HS-27A (cell line): Measurements from ENCODE around the gene TRIM65.

Source experiments
- DNase-seq: peaks from one replicate; pipeline ENCODE4 v3.0.0-alpha.2; 2012; ENCODE audit warnings: low read depth, missing footprints

The TRIM65 gene

GRCh38 chr17:75917141-75917916, 20.6 kb upstream of the TRIM65 start:
- DNase-seq: no peak

DNA sequence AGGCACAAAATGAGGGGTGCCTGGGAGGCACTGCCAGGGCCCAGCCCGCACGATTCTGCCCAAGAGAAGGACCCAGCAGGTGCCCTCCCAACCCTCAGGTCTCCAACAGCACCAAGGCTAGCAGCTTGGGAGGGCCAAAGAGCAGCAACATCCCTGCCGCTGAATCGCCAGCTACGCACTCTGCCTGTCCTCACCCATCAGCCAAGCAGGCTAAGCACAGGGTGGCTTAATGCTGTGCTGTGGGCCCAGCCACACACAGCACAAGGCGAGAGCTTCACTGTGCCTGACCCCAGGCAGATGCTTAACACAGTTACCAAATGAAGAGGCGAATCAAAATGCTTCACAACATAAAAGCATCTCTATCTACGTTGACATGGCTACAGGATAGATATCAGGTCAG, 18.5 kb upstream of the TRIM65 start:
- no peak for DNase-seq

GRCh38 chr17:75914643-75915267, 18.0 kb upstream of the TRIM65 start:
- DNase-seq: no peak

DNA sequence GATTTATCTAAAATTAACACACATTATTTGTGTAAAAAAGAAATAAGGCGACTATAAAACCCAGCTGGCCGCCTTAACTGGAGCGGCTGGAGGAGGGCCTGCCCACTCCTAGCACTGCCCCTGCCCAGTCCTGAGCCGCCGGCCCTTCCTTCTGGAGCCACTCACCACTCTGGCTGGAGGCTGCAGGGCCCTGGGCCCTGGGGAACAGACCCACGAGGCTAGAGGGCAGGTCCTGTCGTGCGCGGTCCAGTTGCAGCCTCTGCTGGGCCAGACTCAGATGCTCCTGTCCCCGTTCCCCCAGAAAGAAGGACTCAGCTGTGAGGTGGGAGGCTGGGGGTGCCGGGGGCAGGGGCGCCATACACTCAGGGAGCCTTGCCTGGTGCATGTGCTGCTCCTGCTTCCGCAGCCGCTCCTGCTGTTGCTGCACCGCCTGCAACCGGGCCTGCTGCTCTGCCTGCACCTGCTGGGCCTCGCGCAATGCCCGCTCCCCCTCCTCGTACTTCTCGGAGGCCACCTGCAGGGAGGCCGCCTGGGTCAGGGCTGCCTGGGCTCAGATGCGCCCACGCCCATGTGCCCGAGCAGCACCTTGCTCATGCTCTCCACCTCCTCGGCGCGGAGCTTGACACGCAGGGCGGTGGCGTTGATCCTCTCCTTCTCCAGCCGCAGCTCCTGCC, 16.9 kb upstream of the TRIM65 start:
- no peak for DNase-seq

- DNase-seq: no peak
These were observed 13.9 kb upstream of the TRIM65 start for GRCh38 chr17:75910699-75911098.

DNA sequence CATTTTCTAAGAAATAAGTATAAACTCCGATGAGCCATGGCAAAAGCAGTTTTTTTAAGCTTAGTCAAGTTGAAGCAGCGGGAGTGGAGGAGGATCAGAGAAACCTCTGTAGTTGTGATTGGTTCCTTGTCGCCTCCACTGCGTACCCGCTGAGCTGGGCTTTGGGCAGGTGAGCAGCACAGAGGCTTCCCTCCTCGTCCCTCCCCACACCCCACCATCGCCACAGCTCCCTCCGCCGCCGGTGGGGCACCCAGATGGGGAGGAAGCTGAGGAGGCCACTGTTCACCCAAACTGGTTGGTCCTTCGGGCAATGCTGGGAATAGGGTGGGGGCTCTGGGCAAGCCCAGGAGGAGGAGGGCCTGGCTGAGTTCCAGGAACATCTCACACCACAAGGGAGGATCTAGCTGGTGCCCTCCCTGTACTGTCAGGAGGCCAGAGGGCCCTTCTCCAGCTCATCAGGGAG, 13.1 kb upstream of the TRIM65 start:
- DNase-seq: no peak

GRCh38 chr17:75909051-75909811, 12.5 kb upstream of the TRIM65 start:
- no peak for DNase-seq

DNA sequence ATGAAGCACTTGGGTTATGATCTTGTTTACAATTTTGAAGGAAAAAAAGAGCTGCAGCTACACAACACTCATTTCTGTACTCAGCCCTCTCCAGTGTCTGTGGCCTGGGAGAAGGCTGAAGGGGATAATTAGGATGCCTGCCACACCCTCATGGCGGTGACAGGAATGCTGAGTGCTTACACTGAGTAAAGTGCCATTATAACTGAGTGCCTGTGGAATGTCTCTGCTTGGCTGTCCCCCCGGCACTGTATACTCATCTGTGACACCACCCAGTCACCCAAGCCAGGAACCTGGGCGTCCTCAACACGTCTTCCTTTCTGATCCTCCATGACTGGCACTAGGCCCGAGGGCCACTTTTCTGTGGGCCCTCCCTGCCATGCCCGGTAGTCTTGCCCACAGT, 11.4 kb upstream of the TRIM65 start:
- no peak for DNase-seq

DNA sequence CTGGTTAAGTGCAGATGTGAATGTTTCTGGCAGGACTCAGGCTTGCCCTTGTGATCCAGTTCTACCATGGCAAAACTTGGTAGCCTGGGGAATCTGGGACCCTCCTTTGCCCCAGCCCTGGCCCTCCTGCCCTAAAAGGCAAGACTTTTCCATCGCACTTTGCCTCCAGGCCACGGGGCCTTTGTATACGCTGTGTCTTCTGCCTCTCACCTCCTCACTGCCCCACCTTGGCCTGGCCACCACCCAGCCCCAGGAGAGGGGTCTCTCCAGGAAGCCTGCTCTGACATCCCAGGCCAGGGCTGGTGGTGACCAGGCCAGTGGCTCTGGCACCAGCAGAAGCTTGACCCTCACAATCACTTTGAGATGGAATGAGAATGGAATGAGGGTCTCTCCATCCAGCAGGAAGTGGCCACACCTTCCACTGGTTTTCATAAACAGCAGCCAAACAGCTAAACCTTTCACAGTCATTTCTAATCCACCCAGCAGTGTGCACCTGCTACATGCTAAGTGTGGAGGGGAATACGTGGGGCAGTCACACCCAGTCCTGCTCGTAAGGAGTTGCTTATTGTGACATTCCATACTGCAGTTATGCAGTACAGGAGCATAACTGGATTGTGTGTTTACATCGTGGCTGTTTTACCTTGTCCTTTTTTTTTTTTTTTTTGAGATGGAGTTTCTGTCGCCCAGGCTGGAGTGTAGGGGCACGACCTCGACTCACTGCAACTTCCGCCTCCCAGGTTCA, 9.6 kb upstream of the TRIM65 start:
- no peak for DNase-seq

DNA sequence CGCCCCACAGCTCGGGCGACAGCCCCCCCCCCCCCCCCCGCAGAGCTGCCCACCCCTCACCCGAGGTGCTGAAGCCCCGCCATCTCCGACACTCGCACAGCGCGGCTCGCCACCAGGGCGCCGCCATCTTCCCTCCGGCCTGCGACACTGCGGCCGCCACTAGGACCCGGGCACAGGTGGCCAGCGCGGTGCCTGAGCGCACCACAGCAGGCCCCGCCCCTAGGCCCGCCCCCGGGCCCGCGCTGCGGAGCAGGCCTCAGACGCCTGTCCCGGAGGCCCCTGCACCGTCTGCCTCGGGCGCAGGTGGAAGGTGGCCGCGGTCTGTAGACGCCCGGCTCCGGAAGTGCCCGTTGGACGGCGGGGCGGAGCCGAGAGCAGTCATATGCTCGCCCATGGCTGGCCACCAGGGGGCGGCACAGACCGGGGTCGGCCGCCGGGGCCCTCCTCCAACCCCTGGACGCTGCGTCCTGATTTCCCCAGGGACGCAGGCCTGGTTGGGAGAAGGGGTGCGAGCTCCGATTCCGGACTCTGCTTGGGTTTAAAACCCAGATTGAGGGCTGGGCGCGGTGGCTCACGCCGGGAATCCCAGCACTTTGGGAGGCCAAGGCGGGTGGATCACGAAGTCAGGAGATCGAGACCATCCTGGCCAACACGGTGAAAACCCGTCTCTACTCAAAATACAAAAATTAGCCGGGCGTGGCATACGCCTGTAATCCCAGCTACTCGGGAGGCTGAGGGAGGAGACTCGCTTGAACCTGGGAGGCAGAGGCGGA, 8.2 kb upstream of the TRIM65 start, which contains the start of gene MRPL38:
Gene MRPL38, minus strand, starts transcription at position 136 of the 773 bp plus-strand sequence. Its CDS starts 9 bp downstream, at position 127.
- DNase-seq: peak; percentile 64

- DNase-seq: no peak
These were observed 5.7 kb upstream of the TRIM65 start for GRCh38 chr17:75902406-75902805.

GRCh38 chr17:75901727-75902126, 5.0 kb upstream of the TRIM65 start:
- DNase-seq: no peak

- DNase-seq: no peak
These were observed 4.2 kb upstream of the TRIM65 start for GRCh38 chr17:75900691-75901533.

DNA sequence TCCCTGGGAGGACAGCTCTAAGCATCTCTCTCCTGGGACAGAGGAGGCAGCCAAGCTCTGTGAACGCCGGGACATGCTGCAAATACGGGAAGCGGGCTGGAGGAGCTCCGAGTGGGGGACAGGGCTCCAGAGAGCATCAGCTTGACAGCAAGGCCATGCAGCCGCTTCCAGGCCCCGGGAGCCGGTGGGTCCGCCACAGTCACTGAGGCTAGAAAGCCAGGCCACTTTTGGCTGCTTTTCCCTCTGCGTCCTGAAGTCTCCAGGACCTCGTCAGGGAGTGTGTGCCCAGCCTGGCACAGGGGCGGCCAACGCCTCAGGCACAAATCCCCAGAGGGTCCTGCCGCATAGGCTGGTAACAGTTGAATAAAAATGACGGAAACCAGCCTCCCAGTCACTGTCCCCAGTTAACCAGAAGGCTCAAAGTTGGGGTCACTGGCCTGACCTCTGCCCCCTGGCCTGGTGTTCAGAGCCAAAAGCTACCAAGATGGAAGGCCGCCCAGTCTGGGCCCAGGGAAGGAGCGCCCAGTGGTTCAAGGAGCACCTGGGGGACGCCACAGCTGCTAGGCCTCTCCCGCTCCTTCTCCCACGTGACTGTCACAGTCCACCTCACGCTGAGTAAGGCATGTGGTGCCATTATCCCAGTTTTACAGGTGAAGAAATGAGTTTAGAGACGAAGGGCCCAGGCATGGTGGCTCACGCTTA, 3.2 kb upstream of the TRIM65 start:
- DNase-seq: no peak

GRCh38 chr17:75899353-75899752, 2.6 kb upstream of the TRIM65 start:
- no peak for DNase-seq

GRCh38 chr17:75898791-75899190, 2.0 kb upstream of the TRIM65 start:
- DNase-seq: no peak

GRCh38 chr17:75898065-75898464, 1.3 kb upstream of the TRIM65 start:
- no peak for DNase-seq

DNA sequence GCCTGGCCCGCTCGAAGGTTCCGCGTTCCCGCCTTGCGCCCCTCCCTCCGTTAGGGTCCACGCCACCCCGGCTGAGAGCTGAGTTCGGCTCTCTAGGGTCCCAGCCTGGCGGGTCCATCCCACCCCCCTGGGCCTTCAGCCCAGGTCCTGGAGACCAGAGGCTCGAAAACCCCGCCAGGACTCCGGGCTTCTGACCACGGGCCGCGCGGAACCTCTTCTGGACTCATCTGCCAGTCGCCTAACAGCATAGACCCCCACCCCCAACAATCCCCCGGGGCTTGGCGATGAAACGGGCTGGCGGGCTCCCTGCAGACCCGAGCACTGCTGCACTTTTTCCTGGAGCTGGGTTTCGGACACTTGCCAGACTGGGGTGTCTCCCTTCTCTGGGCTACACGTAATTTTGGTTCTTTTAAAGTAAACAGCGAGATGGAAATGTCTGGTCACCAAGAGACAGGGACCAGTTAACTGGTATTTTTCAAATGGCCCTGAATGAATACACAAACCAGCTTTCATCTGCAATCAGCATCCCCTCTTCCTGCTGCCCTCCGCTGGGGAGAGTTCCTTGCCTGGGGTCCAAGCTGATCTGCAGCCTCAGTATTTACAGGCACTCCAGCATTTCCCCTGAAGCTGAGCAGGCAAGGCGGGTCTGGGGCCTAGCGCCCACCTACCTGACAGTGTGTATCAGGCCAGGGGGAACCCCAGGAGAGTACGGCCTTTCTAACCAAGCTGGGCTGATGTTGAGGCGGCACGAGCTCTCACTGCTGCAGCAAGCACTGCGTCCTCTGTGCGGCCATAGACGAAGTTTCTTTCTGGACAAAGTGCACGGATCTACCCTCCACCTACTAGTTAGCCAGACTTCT, 639 bp upstream of the TRIM65 start:
- no peak for DNase-seq
